Esophagus muscularis mucosa (tissue), 4 donors: ENCODE data around the gene TMOD1. TPM values are rescaled to one million over a fixed set of nuclear protein-coding genes. Genes with fewer than 3 reads are reported as not detected.
"Not testable (repeated sequence)": the region's sequence is repeated elsewhere in the genome, so short reads cannot be mapped to it uniquely, and the experiment has no call there.

Source experiments
- DNase-seq: peaks from one replicate; pipeline ENCODE4 v3.0.0-alpha.2; 2017; ENCODE audit errors: extremely low spot score
- H3K27ac ChIP-seq, 4 donors: fragments of 200-600 bp; sonication (generic); replicated peaks in 1 of 4; 1 replicate in 3 of 4; 2 replicates in 1 of 4; pipeline ENCODE4 v1.5.1; 2016 to 2019; ENCODE audit warnings: mild to moderate bottlenecking in 1 of 4
- H3K27me3 ChIP-seq, 4 donors: fragments of 200-600 bp; sonication (generic); one replicate each; pipeline versions ENCODE4 v1.5.1 to v1.6.0; 2016 to 2019
- H3K36me3 ChIP-seq, 4 donors: fragments of 200-600 bp; sonication (generic); one replicate each; pipeline ENCODE4 v1.5.1; 2016 to 2019
- H3K4me1 ChIP-seq, 4 donors: fragments of 200-600 bp; sonication (generic); one replicate each; pipeline ENCODE4 v1.5.1; 2016 to 2019
- H3K4me3 ChIP-seq, 4 donors: fragments of 200-600 bp; sonication (generic); 1 replicate in 2 of 4; 2 replicates in 2 of 4; pipeline ENCODE4 v1.5.1; 2016 to 2019; ENCODE audit warnings: mild to moderate bottlenecking in 4 of 4, moderate library complexity in 1 of 4
- H3K9me3 ChIP-seq, 4 donors: fragments of 200-600 bp; sonication (generic); 1 replicate in 3 of 4; 2 replicates in 1 of 4; pipeline ENCODE4 v1.5.1; 2016 to 2019
- EP300 ChIP-seq: sonication (generic); formaldehyde crosslinking; IDR thresholded peaks from one replicate; pipeline ENCODE4 v1.6.1; 2017; ENCODE audit warnings: antibody characterized with exemption
- POLR2A ChIP-seq: fragments of 450-650 bp; IDR thresholded peaks from one replicate; pipeline ENCODE4 v1.6.1; 2017; ENCODE audit warnings: antibody characterized with exemption, moderate library complexity, mild to moderate bottlenecking, low read depth
- POLR2AphosphoS5 ChIP-seq, 2 donors: sonication (generic); formaldehyde crosslinking; IDR thresholded peaks; one replicate each; pipeline ENCODE4 v1.6.1; 2017; ENCODE audit warnings: antibody characterized with exemption in 2 of 2
- WGBS: methylation state at CpG from one replicate; pipeline ENCODE4 v1.1.5; 2018; 5-methylcytosine and 5-hydroxymethylcytosine counted together
- intact Hi-C: fragments of 100-400 bp; cut with DNase I; formaldehyde crosslinking; loops from one replicate; pipeline ENCODE4 v1.15.1; 2023
- total RNA-seq, 4 donors: library from RNA; depleted of rRNA; stranded (reverse); fragments of >200 nt; gene quantifications; one replicate each; pipeline versions ENCODE4 v1.1.0 to v1.2.1, GENCODE V29; 2016
- TF ChIP-seq, protein P1 (sequence below), 3 experiments: fragments of 200-600 bp in 2 of 3; fragments of 450-650 bp in 1 of 3; sonication (generic) in 2 of 3; IDR thresholded peaks; one replicate each; pipeline ENCODE4 v1.5.1; 2017 to 2019; ENCODE audit warnings: antibody characterized with exemption in 3 of 3, mild to moderate bottlenecking in 2 of 3, moderate library complexity in 1 of 3

Gene TMOD1
- total RNA-seq, 4 donors from 2014 or later = 68.4 to 97.6 (median 71.6) TPM

DNA sequence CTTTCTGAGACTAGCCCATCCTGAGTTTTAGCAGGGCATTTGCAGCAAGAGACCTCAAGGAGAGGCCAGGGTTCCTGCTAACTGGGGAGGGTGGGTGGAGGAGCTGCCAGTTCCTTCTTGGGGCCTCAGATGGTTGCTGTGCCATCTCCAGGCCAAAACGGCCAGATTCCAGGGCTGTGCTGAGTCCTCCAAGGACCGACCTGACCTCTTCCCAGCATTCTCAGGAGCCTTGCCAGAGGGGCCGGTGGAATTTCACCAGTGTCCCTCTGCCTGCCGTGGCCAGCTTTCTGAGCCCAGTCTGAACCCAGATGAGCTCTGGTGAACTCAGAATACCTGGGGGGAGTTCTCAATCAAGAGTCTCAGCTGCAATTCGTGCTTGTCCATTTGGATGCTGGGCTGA, 77.4 kb downstream of the TMOD1 start:
- Histone ChIP-seq H3K36me3 (peaks cover 0 to 28% (median 21%) of the 10 kb centered on the region in 4 donors), H3K4me1 (peaks cover 0 to 14% (median 10%) of the 10 kb centered on the region in 4 donors), H3K9me3 (no peaks in the 10 kb centered on the region), H3K27ac (no peak overlapping the region), H3K27me3 (no peaks in the 10 kb centered on the region), H3K4me3 (no peak overlapping the region)
- WGBS = 83% methylated on average over 3 of the region's 5 CpGs
- DNase-seq = no peak
- intact Hi-C loops = no loop called here
- TF ChIP-seq, protein P1, sequence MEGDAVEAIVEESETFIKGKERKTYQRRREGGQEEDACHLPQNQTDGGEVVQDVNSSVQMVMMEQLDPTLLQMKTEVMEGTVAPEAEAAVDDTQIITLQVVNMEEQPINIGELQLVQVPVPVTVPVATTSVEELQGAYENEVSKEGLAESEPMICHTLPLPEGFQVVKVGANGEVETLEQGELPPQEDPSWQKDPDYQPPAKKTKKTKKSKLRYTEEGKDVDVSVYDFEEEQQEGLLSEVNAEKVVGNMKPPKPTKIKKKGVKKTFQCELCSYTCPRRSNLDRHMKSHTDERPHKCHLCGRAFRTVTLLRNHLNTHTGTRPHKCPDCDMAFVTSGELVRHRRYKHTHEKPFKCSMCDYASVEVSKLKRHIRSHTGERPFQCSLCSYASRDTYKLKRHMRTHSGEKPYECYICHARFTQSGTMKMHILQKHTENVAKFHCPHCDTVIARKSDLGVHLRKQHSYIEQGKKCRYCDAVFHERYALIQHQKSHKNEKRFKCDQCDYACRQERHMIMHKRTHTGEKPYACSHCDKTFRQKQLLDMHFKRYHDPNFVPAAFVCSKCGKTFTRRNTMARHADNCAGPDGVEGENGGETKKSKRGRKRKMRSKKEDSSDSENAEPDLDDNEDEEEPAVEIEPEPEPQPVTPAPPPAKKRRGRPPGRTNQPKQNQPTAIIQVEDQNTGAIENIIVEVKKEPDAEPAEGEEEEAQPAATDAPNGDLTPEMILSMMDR (IDR thresholded peaks at IDR 0.05) = no peak

DNA sequence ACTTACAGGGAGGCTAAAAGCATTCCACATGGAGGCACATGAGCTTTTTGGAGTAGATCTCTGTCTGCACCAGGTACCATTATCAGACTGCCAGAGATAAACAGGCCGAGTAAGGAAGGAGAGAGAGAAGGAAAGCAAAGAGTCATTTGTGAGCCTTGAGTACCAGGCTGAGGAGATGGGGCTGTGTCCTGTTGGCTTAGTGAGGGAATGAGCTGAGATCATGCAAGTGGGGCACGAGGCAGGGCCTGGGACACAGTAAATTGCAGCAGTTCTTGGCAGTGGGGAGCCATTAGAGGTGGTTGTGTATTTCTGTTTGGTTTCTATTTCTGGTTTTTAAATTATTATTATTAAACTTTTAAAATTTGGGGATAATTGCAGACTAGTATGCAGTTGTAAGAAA, 78.4 kb downstream of the TMOD1 start:
- DNase-seq = no peak
- peaks cover 0 to 17% (median 15%) of the 10 kb centered on the region in 4 donors for H3K36me3 ChIP-seq
- H3K27ac ChIP-seq = no peak overlapping the region
- H3K9me3 ChIP-seq = no peaks in the 10 kb centered on the region
- H3K4me3 ChIP-seq = no peak overlapping the region
- intact Hi-C loops = no loop called here
- TF ChIP-seq, protein P1 (IDR thresholded peaks at IDR 0.05) = no peak
- TF ChIP-seq EP300 (no peak), POLR2AphosphoS5 (IDR thresholded peaks at IDR 0.05) (no peak), POLR2A (no peak)
- peaks cover 0 to 14% (median 10%) of the 10 kb centered on the region in 4 donors for H3K4me1 ChIP-seq
- H3K27me3 ChIP-seq = no peaks in the 10 kb centered on the region
- 72% methylated on average over 2 of the region's 2 CpGs for WGBS

DNA sequence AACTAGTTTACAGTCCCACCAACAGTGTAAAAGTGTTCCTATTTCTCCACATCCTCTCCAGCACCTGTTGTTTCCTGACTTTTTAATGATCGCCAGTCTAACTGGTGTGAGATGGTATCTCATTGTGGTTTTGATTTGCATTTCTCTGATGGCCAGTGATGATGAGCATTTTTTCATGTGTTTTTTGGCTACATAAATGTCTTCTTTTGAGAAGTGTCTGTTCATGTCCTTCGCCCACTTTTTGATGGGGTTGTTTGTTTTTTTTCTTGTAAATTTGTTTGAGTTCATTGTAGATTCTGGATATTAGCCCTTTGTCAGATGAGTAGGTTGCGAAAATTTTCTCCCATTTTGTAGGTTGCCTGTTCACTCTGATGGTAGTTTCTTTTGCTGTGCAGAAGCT, 80.1 kb downstream of the TMOD1 start:
- H3K4me1 ChIP-seq = peaks cover 0 to 14% (median 10%) of the 10 kb centered on the region in 4 donors
- WGBS = no CpG with 5 or more reads among the region's 3 CpGs
- H3K9me3 ChIP-seq, intact Hi-C loops, H3K36me3 ChIP-seq, H3K4me3 ChIP-seq, DNase-seq, H3K27me3 ChIP-seq, H3K27ac ChIP-seq: not testable (repeated sequence)

DNA sequence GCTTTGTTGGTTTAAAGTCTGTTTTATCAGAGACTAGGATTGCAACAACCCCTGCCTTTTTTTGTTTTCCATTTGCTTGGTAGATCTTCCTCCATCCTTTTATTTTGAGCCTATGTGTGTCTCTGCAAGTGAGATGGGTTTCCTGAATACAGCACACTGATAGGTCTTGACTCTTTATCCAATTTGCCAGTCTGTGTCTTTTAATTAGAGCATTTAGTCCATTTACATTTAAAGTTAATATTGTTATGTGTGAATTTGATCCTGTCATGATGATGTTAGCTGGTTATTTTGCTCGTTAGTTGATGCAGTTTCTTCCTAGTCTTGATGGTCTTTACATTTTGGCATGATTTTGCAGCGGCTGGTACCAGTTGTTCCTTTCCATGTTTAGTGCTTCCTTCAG, 83.3 kb downstream of the TMOD1 start:
- H3K9me3 ChIP-seq, DNase-seq, H3K27me3 ChIP-seq, H3K4me3 ChIP-seq, H3K4me1 ChIP-seq, intact Hi-C loops, H3K27ac ChIP-seq: not testable (repeated sequence)
- peaks cover 0 to 19% (median 2%) of the 10 kb centered on the region in 4 donors for H3K36me3 ChIP-seq
- no CpG with 5 or more reads among the region's 2 CpGs for WGBS

DNA sequence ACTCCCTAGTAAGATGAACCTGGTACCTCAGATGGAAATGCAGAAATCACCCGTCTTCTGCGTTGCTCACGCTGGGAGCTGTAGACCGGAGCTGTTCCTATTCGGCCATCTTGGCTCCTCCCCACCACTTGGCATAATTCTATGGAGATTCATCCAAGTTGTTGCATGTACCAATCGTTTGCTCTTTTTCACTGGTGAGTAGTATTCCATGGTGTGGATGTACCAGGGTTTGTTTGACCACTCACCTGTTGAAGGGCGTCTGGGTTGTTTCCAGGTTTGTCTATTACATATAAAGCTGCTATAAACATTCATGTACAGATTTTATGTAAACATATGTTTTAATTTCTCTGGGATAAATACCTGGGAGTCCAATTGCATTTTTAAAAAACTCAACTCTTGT, 85.4 kb downstream of the TMOD1 start:
- H3K27ac ChIP-seq, DNase-seq, H3K4me1 ChIP-seq, H3K27me3 ChIP-seq, H3K9me3 ChIP-seq, H3K4me3 ChIP-seq, intact Hi-C loops: not testable (repeated sequence)
- WGBS = 90% methylated on average over 5 of the region's 7 CpGs
- peaks cover 4 to 30% (median 9%) of the 10 kb centered on the region in 4 donors for H3K36me3 ChIP-seq

DNA sequence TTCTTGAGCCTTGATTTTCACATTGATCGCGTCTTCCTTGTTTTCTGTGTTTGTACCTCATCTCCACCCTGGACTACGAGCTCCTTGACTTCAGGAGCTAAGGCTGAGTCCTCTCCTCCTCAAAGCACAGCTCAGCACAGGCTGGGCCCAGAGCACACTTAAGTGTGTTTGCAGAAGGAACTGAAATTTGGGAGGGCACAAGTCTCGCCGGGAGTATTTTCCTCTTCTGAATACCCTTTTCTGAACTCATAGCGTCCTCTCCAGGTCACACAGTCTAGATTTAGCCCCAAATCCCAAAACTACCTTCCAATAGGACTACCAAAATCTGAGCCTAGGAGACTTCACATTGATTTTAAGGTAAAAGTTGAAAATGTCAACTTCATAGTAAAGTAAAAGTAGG, 90.1 kb downstream of the TMOD1 start:
- Histone ChIP-seq H3K4me3 (no peak overlapping the region), H3K4me1 (peaks cover 19 to 36% (median 29%) of the 10 kb centered on the region in 4 donors), H3K27ac (no peak overlapping the region), H3K27me3 (no peaks in the 10 kb centered on the region), H3K9me3 (no peaks in the 10 kb centered on the region), H3K36me3 (peaks cover 4 to 51% (median 23%) of the 10 kb centered on the region in 4 donors)
- WGBS = 82% methylated on average over 6 of the region's 6 CpGs
- DNase-seq = no peak
- intact Hi-C loops = no loop called here
- TF ChIP-seq EP300 (no peak), POLR2AphosphoS5 (IDR thresholded peaks at IDR 0.05) (no peak), POLR2A (no peak)
- TF ChIP-seq, protein P1 (IDR thresholded peaks at IDR 0.05) = no peak
